HG02943 (cell line): ENCODE results near the gene MTCL3.

Experiments
- ATAC-seq: cut with Tn5 transposase; IDR thresholded peaks from one replicate; pipeline ENCODE4 v1.9.1; 2021; ENCODE audit warnings: mild to moderate bottlenecking, low read depth, moderate library complexity; ENCODE audit not compliant: unreplicated experiment

MTCL3 gene

DNA sequence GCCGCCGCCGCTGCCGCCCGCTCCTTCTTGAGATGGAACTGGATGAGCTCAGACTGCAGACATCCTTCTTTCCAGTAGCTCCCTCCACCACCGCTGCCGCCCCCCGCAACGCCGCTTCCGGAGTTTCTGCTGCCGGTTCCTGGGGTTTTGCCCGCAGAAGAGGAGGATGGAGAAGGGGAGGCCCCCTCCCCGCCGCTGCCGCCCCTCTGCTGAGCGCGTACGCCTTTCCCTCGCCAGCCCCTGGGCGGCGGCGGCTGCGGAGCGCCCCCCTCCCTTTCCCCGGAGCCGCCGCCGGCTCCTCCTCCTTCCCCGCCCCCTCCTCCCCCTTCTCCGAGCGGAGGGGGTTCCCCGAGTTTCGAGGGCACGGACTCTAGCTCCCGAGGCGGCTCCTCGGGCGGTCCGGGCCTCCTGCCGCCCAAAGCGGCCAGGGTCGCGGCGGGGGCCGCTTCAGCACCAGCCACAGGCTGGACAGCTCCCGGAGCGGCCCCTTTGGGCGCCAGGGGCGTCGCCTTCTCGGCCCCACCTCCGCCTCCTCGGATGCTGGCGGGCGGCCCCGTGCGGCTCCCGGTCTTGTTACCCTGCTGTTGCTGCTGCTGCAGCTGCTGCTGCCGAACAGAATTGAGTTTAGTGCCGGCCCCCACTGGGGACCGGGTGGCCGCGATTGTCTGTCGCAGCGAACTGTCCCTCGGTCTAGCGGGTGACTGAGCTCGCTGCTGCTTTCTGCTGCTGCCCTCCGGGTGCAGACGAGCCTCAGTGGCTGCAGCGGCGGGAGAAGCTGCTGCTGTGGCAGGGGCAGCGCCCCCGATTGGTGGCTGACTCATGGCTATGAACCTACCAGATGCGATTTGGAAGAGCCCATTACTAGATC, 3.1 kb downstream of the MTCL3 start:
- peak; percentile 59 for ATAC-seq

- peak; percentile 20 for ATAC-seq
Measured at GRCh38 chr6:127515234-127515793, 3.8 kb downstream of the MTCL3 start.

DNA sequence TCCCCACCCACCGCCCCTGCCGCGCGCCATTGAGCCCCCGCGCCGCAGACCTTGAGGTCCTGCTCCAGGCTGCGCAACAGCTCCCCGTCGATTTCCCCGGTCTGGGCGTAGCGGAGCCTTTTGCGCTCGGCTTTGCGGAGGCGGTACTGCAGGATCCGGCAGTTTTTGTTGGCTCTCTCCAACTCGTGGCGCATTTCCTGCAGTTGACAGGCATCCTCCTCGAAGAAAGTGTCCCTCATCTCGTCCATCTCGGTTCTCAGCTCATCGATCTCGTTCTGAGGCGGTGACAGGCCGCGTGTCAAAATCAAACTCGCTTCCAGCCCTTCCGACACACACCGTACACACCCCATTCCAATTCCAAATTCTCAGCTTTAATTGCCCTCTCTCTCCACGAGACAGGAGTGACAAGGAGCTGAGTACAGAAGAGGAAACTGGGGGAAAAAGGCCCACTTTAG, 4.3 kb downstream of the MTCL3 start:
- ATAC-seq: no peak

DNA sequence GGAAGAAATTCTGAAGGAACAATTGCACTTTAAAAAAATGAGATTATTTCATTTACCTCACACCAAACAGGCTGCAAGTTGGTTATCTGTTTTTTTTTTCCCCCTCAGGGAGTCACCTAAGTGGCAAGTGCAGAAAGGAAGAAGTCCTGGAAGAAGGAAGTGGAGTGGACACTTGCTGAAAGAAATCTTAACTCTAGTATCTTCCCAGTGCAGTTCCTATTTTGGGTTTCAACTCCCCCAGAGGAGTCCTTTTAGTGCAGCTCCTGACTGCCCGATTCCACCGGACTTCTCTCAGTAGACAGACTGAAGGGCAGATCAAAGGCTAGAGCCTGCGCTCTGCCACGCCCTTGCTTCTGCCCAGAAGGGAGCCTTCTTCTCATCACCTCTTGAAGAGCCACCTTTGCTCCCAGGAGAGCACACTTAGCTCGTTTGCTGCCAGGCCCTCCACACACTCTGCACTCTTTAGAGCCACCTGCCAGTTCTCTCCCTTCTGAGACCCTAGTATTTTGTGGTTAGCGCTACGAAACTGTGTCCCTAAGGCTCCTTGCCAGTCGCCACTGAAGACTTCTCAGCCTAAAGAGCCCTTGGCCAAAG, 4.9 kb downstream of the MTCL3 start:
- no peak for ATAC-seq

DNA sequence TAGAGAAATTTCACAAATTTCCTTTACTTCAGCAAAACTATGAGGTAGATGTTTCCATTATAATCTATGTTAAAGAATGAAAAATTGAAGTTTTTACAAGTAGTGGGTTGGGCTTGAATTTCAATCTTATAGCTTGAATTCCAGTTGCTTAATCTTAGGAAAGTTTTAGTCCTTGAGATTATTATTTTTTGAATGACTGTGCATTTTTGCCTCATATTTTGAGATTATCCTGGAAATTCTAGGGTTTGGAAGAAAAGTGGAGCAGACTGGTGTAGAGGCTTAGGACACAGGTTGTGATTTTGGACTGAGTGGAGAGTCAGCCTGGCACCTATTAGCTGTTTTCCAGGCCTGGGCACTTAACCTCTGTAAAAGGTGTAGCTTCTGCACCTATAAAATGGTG, 5.7 kb downstream of the MTCL3 start:
- no peak for ATAC-seq

- ATAC-seq: no peak
Measured at GRCh38 chr6:127510876-127511275, 8.3 kb downstream of the MTCL3 start.

- no peak for ATAC-seq
Measured at GRCh38 chr6:127506894-127507293, 12.2 kb downstream of the MTCL3 start.

DNA sequence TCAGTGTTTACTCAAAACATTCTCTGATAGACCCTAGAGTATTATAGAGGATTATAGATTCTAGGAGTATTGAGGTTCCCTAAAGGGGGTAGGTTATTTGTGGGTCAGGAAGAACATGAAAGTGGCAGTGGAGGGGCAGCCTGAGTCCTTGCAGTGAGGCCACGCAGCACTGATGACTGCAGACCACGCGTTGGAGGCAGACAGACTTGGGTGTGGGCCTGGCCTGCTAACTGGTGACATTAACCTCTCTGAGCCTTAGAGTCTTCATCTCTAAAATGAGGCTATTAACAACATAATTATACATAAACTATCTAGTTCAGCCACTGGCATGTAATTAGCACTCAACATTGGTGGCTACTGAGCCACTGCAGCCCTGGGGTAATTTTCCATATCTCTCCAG, 16.1 kb downstream of the MTCL3 start:
- no peak for ATAC-seq

DNA sequence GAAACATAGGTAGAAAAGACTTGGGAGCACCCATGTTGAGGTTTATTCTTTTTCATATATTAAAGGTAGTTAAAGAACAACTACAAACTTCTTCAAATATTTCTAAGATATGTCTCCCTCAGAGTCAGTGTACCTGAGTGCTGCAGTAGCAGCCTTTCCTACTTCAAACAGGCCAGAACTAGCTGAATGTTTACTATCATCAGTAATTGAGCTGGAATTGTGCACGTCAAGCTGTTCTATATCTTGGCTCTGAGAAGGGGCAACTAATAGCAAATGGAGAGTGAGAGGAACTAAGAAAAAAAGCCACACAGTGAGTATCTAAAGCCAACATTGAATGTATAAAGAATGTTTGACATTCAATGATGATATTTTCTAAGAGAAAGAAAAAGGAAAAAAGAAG, 21.7 kb downstream of the MTCL3 start:
- ATAC-seq: no peak

DNA sequence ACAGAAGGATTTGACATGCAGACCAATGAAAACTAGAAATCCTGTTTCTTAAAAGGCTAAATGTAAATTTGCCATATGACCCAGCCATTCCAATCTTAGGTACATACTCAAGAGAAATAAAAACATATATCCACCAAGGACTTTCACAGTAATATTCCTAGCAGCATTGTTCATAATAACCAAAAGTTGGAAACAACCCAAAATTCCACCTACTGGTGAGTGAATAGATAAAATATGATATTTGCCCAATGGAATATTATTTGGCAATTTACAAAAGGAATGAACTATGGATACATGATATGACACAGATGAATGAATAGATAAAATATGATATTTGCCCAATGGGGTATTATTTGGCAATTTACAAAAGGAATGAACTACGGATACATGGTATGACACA, 22.7 kb downstream of the MTCL3 start:
- no peak for ATAC-seq

GRCh38 chr6:127494240-127494767, 24.8 kb downstream of the MTCL3 start:
- no peak for ATAC-seq

- ATAC-seq: no peak
Measured at GRCh38 chr6:127489248-127489647, 29.9 kb downstream of the MTCL3 start.

DNA sequence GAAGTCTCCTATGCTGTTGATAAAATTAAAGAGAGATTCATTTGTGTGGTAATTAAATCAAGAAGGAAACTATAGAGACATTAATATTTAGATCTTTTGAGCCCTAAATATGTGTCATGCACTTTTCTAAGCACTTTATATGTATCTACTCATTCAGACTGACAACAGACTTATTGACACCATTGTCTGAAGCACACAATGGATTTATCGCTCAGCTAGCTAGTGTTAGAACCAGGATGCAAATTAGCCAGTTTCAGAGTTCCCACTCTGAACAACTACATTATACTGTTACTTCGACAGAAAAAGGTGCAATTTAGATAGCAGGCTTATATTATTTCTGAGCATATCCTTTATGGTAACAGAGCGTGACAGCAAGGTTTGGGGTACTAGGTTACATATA, 32.2 kb downstream of the MTCL3 start:
- no peak for ATAC-seq

DNA sequence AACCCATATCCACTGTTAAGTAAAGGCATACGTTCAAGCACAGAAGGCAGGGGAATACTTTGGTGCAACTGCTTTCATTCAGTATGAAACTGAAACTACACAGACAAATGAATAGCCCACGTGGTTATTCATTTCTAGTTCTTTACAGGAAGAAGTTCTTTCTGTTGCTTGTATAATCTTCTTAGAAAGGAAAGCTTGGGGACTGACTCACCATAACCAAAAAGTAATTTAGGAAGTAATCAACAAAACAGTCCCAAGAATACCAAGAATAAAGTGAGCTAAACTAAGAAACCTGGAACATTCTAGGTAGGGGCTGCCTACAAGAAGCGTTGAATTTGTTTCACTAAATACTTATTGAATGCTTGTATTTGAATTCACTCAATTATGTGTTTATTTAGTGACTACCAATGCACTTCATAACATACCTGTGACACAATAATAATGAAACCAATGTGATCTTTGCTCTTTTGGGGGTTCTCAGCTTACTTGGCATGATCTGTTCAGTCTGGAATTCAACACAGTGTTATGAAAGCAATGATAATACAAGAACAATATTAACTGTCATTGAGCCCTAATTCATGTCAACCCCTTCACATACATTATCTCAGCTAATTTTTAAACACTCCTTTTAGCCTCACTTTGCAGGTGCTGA, 34.8 kb downstream of the MTCL3 start:
- peak; percentile 98 for ATAC-seq

- ATAC-seq: peak; percentile 22
Measured at GRCh38 chr6:127483399-127484055, 35.6 kb downstream of the MTCL3 start.

DNA sequence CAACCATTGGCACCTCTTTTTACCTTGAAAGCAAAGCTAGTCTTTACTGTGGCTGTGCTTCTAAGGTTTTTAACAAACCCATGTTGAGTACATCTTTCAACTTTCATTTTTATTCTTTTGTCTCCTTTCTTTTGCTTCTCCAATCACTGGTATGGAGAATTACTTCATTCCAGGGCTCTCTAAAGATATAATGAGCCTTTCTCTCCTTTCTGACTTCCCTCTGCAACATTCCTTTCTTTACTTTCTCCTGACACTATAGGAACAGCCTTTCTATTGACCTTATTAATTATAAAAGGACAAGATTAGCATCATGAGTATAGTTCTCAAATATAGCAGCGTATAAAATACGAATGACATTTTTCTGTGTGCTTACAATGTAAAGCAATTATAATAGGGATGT, 36.8 kb downstream of the MTCL3 start:
- ATAC-seq: no peak

- no peak for ATAC-seq
Measured at GRCh38 chr6:127481628-127482027, 37.5 kb downstream of the MTCL3 start.

GRCh38 chr6:127481111-127481510, 38.0 kb downstream of the MTCL3 start:
- ATAC-seq: no peak

- no peak for ATAC-seq
Measured at GRCh38 chr6:127477658-127478057, 41.5 kb downstream of the MTCL3 start.

DNA sequence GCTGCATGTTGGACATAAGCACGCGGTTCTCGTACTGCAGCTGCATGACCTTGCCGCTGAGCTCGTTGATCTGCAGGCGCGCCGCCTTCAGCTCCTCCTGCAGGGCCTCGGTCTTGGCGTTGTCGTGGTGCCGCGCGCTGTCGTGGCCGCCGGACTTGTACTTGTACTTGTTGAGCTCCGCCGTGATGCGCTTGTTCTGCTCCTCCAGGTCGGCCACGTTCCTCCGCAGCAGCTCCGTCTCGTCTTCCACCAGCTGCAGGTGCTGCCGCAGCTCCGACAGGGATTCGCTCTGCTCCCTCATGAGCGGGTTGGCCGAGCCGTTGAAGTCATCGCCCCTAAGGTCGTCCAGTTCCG, 43.3 kb downstream of the MTCL3 start:
- no peak for ATAC-seq
